ENCODE results near the gene QDPR. TPM values are rescaled to one million over a fixed set of nuclear protein-coding genes. Genes with fewer than 3 reads are reported as not detected.

Gene QDPR
- total and polyA plus RNA-seq, 9 donors, result 7.3 to 49.9 (median 26.1) TPM

DNA sequence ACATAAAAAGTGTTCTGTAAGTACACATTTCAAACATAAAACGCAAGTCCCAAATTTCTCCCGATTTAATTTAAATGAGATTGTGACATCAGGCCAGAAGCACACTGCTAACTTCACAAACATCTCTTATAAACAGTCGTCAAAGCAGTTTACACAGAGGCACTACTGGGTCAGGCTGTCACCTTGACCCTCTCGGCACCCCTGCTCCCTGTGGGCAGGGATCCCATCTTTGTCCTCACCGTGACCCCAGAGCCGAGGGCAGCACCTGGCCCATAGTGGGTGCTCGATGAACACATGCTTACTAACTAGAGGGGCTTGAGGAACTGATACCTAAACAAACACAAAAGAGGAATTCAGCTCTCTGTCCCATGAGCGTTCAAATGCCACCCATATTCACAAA, 22.2 kb downstream of the QDPR start:
- H3K4me3 ChIP-seq, result no peak overlapping the region
- H3K27me3 ChIP-seq, result no peaks in the 10 kb centered on the region
- 71 to 80% (median 75%) methylated on average over 8 of the region's 8 CpGs for WGBS, 3 donors
- TF ChIP-seq EP300 (IDR thresholded peaks at IDR 0.05), result no peak
- TF ChIP-seq POLR2A (IDR thresholded peaks at IDR 0.05), result no peak
- no peak for TF ChIP-seq CTCF (IDR thresholded peaks at IDR 0.05)
- no peak for DNase-seq
- no peaks in the 10 kb centered on the region for H3K36me3 ChIP-seq
- intact Hi-C loops (cut with DNase I), result no loop called here
- H3K9me3 ChIP-seq, result no peaks in the 10 kb centered on the region
- H3K4me1 ChIP-seq (ENCODE audit: insufficient read depth), result no peaks in the 10 kb centered on the region
- no peak overlapping the region for H3K27ac ChIP-seq

GRCh38 chr4:17489123-17489522, 22.8 kb downstream of the QDPR start:
- H3K27ac ChIP-seq, result no peak overlapping the region
- H3K27me3 ChIP-seq, result no peaks in the 10 kb centered on the region
- intact Hi-C loops (cut with DNase I), result no loop called here
- H3K4me3 ChIP-seq, result no peak overlapping the region
- no peaks in the 10 kb centered on the region for H3K36me3 ChIP-seq
- DNase-seq, result no peak
- H3K9me3 ChIP-seq, result no peaks in the 10 kb centered on the region
- no peaks in the 10 kb centered on the region for H3K4me1 ChIP-seq (ENCODE audit: insufficient read depth)
- TF ChIP-seq POLR2A (IDR thresholded peaks at IDR 0.05), result no peak
- no peak for TF ChIP-seq EP300 (IDR thresholded peaks at IDR 0.05)
- TF ChIP-seq CTCF (IDR thresholded peaks at IDR 0.05), result no peak
- WGBS, 3 donors, result 88 to 92% (median 89%) methylated on average over 5 of the region's 5 CpGs

DNA sequence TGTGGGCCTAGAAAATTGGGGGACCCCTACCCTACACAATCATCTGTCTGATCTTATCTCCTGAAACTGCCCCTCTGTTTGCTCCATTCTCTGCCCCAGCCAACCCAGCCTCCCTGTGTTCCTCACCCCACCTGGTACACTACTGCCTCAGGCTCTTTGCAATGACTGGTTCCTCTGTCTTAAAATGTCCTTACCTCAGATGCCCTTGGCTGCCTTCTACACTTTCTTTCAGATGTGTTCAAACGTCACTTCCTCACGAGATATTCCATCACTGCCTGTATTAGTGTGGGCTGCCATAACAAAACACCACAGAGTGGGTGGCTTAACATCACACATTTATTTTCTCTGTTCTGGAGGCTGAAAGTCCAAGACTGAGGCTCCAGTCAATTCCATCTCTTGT, 29.2 kb downstream of the QDPR start:
- Histone ChIP-seq H3K4me3 (no peak overlapping the region), H3K27me3 (no peaks in the 10 kb centered on the region), H3K27ac (no peak overlapping the region), H3K4me1 (ENCODE audit: insufficient read depth) (no peaks in the 10 kb centered on the region), H3K9me3 (no peaks in the 10 kb centered on the region), H3K36me3 (no peaks in the 10 kb centered on the region)
- TF ChIP-seq POLR2A (IDR thresholded peaks at IDR 0.05), result no peak
- no peak for TF ChIP-seq EP300 (IDR thresholded peaks at IDR 0.05)
- no peak for TF ChIP-seq CTCF (IDR thresholded peaks at IDR 0.05)
- 88 to 98% (median 92%) methylated on average over 2 of the region's 2 CpGs for WGBS, 3 donors
- no peak for DNase-seq
- intact Hi-C loops (cut with DNase I), result no loop called here

DNA sequence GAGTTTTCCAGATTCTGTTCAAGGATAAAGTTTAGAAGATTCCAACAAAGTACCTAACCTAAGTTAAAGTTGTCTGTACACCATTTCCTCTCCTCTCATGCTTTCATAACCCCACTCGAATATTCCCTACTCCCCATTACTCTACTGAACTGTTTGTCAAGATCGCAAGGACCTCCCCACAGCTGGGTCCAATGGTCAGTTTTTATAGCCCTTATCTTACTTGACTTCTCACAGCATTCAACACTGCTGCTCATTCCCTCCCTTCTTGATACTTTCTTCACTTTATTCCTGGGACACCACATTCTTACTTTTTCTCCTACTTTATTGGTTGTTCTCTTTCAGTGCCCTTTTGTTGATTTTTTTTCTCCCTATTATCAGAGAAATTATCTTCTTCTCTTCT, 30.9 kb downstream of the QDPR start:
- H3K4me3 ChIP-seq, result no peak overlapping the region
- H3K36me3 ChIP-seq, result no peaks in the 10 kb centered on the region
- intact Hi-C loops (cut with DNase I), result no loop called here
- DNase-seq, result no peak
- H3K27me3 ChIP-seq, result no peaks in the 10 kb centered on the region
- 88 to 99% (median 91%) methylated on average over 2 of the region's 2 CpGs for WGBS, 3 donors
- H3K27ac ChIP-seq, result no peak overlapping the region
- H3K9me3 ChIP-seq, result no peaks in the 10 kb centered on the region
- TF ChIP-seq CTCF (IDR thresholded peaks at IDR 0.05), result no peak
- no peak for TF ChIP-seq EP300 (IDR thresholded peaks at IDR 0.05)
- no peak for TF ChIP-seq POLR2A (IDR thresholded peaks at IDR 0.05)
- no peaks in the 10 kb centered on the region for H3K4me1 ChIP-seq (ENCODE audit: insufficient read depth)

All from ovary (tissue), 9 donors.